Measurements from ENCODE around the gene CANT1. TPM values are rescaled to one million over a fixed set of nuclear protein-coding genes. Genes with fewer than 3 reads are reported as not detected.
A peak's percentile ranks its signal among the peaks of the same experiment; 100 is the strongest.

Gene CANT1
- total RNA-seq, 5 donors from 2014 or later (not counting 1 experiment from before 2014, with no cell fraction given): 46.2 to 63.1 (median 57.7) TPM

GRCh38 chr17:79012563-79013134 is 3.1 kb upstream of the CANT1 start:
- Mint-ChIP-seq H3K27me3 (peaks cover 4 to 6% of the 10 kb centered on the region in 2 donors), H3K4me1 (peaks cover 21 to 27% (median 24%) of the 10 kb centered on the region in 3 donors), H3K36me3 (no peaks in the 10 kb centered on the region), H3K4me3 (no peak overlapping the region), H3K27ac (no peak overlapping the region), H3K9me3 (peaks cover 0 to 4% (median 0%) of the 10 kb centered on the region in 3 donors)
- DNase-seq (no peak), ATAC-seq (replicated peaks in 1 of 4) (no peak)
- Histone ChIP-seq H3K27ac (ENCODE audit: low read length) (no peak overlapping the region), H3K36me3 (ENCODE audit: control insufficient read depth in 2 of 2, extremely low read depth in 1 of 2, insufficient read depth in 1 of 2, low read length in 1 of 2) (peaks cover 0 to 4% of the 10 kb centered on the region in 2 donors), H3K4me1 (ENCODE audit: control insufficient read depth in 1 of 2, extremely low read depth in 1 of 2, insufficient read depth in 2 of 2, low read length in 2 of 2) (peaks cover 5 to 24% of the 10 kb centered on the region in 2 experiments), H3K27me3 (replicated peaks in 1 of 2; ENCODE audit: control insufficient read depth in 2 of 2, extremely low read depth in 1 of 2, insufficient read depth in 2 of 2, low read length in 1 of 2) (no peaks in the 10 kb centered on the region), H3K4me3 (ENCODE audit: control insufficient read depth in 1 of 2, extremely low read depth in 1 of 2, low read length in 1 of 2) (no peak overlapping the region), H3K9me3 (no peaks in the 10 kb centered on the region)
- CTCF ChIA-PET: no interaction called here
- POLR2A ChIA-PET: no interaction called here
- WGBS (ENCODE audit: insufficient coverage): 62% methylated on average over 5 of the region's 6 CpGs

- H3K27ac Mint-ChIP-seq: no peak overlapping the region
- H3K4me3 Mint-ChIP-seq: peak overlapping the region in 2 of 3 donors; percentile 85 to 88
- Histone ChIP-seq H3K27ac (ENCODE audit: low read length) (no peak overlapping the region), H3K9me3 (no peaks in the 10 kb centered on the region), H3K27me3 (replicated peaks in 1 of 2; ENCODE audit: control insufficient read depth in 2 of 2, extremely low read depth in 1 of 2, insufficient read depth in 2 of 2, low read length in 1 of 2) (no peaks in the 10 kb centered on the region), H3K36me3 (ENCODE audit: control insufficient read depth in 2 of 2, extremely low read depth in 1 of 2, insufficient read depth in 1 of 2, low read length in 1 of 2) (peaks cover 0 to 4% of the 10 kb centered on the region in 2 donors), H3K4me1 (ENCODE audit: control insufficient read depth in 1 of 2, extremely low read depth in 1 of 2, insufficient read depth in 2 of 2, low read length in 2 of 2) (peaks cover 6 to 34% of the 10 kb centered on the region in 2 experiments), H3K4me3 (ENCODE audit: control insufficient read depth in 1 of 2, extremely low read depth in 1 of 2, low read length in 1 of 2) (no peak overlapping the region)
- 68% methylated on average over 3 of the region's 5 CpGs for WGBS (ENCODE audit: insufficient coverage)
- H3K9me3 Mint-ChIP-seq: peaks cover 0 to 4% (median 0%) of the 10 kb centered on the region in 3 donors
- peaks cover 3 to 4% of the 10 kb centered on the region in 2 donors for H3K27me3 Mint-ChIP-seq
- DNase-seq (no peak), ATAC-seq (replicated peaks in 1 of 4) (no peak)
- ChIA-PET POLR2A (no interaction called here), CTCF (no interaction called here)
- peaks cover 32 to 38% (median 34%) of the 10 kb centered on the region in 3 donors for H3K4me1 Mint-ChIP-seq
- no peaks in the 10 kb centered on the region for H3K36me3 Mint-ChIP-seq
Measured at GRCh38 chr17:79011451-79012147, 2.0 kb upstream of the CANT1 start.

- Mint-ChIP-seq H3K27ac (peak overlapping the region; percentile 93 to 95), H3K27me3 (peaks cover 2 to 4% of the 10 kb centered on the region in 2 donors), H3K36me3 (no peaks in the 10 kb centered on the region), H3K4me3 (peak overlapping the region; percentile 85 to 88 (median 87)), H3K4me1 (peaks cover 45 to 51% (median 47%) of the 10 kb centered on the region in 3 donors), H3K9me3 (peaks cover 0 to 4% (median 0%) of the 10 kb centered on the region in 3 donors)
- POLR2A ChIA-PET: interaction anchor here in 1 of 2 donors (0.6 kb wide), 1 partner anchor 23 kb away, joined by 8 read pairs; no protein-coding TSS in a partner anchor
- ATAC-seq (replicated peaks in 1 of 4) (no peak), DNase-seq (no peak)
- Histone ChIP-seq H3K9me3 (no peaks in the 10 kb centered on the region), H3K4me1 (ENCODE audit: control insufficient read depth in 1 of 2, extremely low read depth in 1 of 2, insufficient read depth in 2 of 2, low read length in 2 of 2) (peaks cover 17 to 47% of the 10 kb centered on the region in 2 experiments), H3K4me3 (ENCODE audit: control insufficient read depth in 1 of 2, extremely low read depth in 1 of 2, low read length in 1 of 2) (peak overlapping the region; percentile 72 to 76), H3K27me3 (replicated peaks in 1 of 2; ENCODE audit: control insufficient read depth in 2 of 2, extremely low read depth in 1 of 2, insufficient read depth in 2 of 2, low read length in 1 of 2) (no peaks in the 10 kb centered on the region), H3K36me3 (ENCODE audit: control insufficient read depth in 2 of 2, extremely low read depth in 1 of 2, insufficient read depth in 1 of 2, low read length in 1 of 2) (peaks cover 0 to 4% of the 10 kb centered on the region in 2 donors), H3K27ac (ENCODE audit: low read length) (peak overlapping the region; percentile 77)
- 69% methylated on average over 5 of the region's 7 CpGs for WGBS (ENCODE audit: insufficient coverage)
- CTCF ChIA-PET: no interaction called here
Measured at GRCh38 chr17:79010304-79010646, 711 bp upstream of the CANT1 start.

- Histone ChIP-seq H3K27me3 (replicated peaks in 1 of 2; ENCODE audit: control insufficient read depth in 2 of 2, extremely low read depth in 1 of 2, insufficient read depth in 2 of 2, low read length in 1 of 2) (no peaks in the 10 kb centered on the region), H3K27ac (ENCODE audit: low read length) (peak overlapping the region; percentile 63), H3K4me3 (ENCODE audit: control insufficient read depth in 1 of 2, extremely low read depth in 1 of 2, low read length in 1 of 2) (peak overlapping the region; percentile 72 to 88), H3K36me3 (ENCODE audit: control insufficient read depth in 2 of 2, extremely low read depth in 1 of 2, insufficient read depth in 1 of 2, low read length in 1 of 2) (peaks cover 0 to 4% of the 10 kb centered on the region in 2 donors), H3K9me3 (no peaks in the 10 kb centered on the region), H3K4me1 (ENCODE audit: control insufficient read depth in 1 of 2, extremely low read depth in 1 of 2, insufficient read depth in 2 of 2, low read length in 2 of 2) (peaks cover 20 to 50% of the 10 kb centered on the region in 2 experiments)
- 90% methylated on average over 3 of the region's 7 CpGs for WGBS (ENCODE audit: insufficient coverage)
- no peaks in the 10 kb centered on the region for H3K9me3 Mint-ChIP-seq
- no peak for DNase-seq
- ATAC-seq (replicated peaks in 1 of 4): no peak
- H3K27me3 Mint-ChIP-seq: no peaks in the 10 kb centered on the region
- ChIA-PET POLR2A (interaction anchor here (0.6 to 0.7 kb wide), 3 partner anchors 28 to 750 kb away, joined by 3 to 4 read pairs (median 3); no protein-coding TSS in a partner anchor), CTCF (no interaction called here)
- H3K36me3 Mint-ChIP-seq: no peaks in the 10 kb centered on the region
- H3K4me1 Mint-ChIP-seq: peaks cover 48 to 53% (median 49%) of the 10 kb centered on the region in 3 donors
- H3K4me3 Mint-ChIP-seq: peak overlapping the region; percentile 85 to 87 (median 86)
- H3K27ac Mint-ChIP-seq: peak overlapping the region; percentile 92 to 94
Measured at GRCh38 chr17:79008666-79009387, 737 bp downstream of the CANT1 start.

- H3K4me1 Mint-ChIP-seq: peaks cover 54 to 59% (median 55%) of the 10 kb centered on the region in 3 donors
Measured at GRCh38 chr17:79007504-79008381, 1.8 kb downstream of the CANT1 start.

More at GRCh38 chr17:79007504-79008381, 1.8 kb downstream of the CANT1 start:
- Histone ChIP-seq H3K27ac (ENCODE audit: low read length) (no peak overlapping the region), H3K9me3 (no peaks in the 10 kb centered on the region), H3K27me3 (replicated peaks in 1 of 2; ENCODE audit: control insufficient read depth in 2 of 2, extremely low read depth in 1 of 2, insufficient read depth in 2 of 2, low read length in 1 of 2) (no peaks in the 10 kb centered on the region), H3K4me3 (ENCODE audit: control insufficient read depth in 1 of 2, extremely low read depth in 1 of 2, low read length in 1 of 2) (no peak overlapping the region), H3K4me1 (ENCODE audit: control insufficient read depth in 1 of 2, extremely low read depth in 1 of 2, insufficient read depth in 2 of 2, low read length in 2 of 2) (peaks cover 20 to 56% of the 10 kb centered on the region in 2 experiments), H3K36me3 (ENCODE audit: control insufficient read depth in 2 of 2, extremely low read depth in 1 of 2, insufficient read depth in 1 of 2, low read length in 1 of 2) (peaks cover 0 to 12% of the 10 kb centered on the region in 2 donors)
- no peaks in the 10 kb centered on the region for H3K27me3 Mint-ChIP-seq
- ChIA-PET CTCF (no interaction called here), POLR2A (no interaction called here)
- no peaks in the 10 kb centered on the region for H3K36me3 Mint-ChIP-seq
- peak overlapping the region; percentile 85 to 87 (median 86) for H3K4me3 Mint-ChIP-seq
- H3K9me3 Mint-ChIP-seq: no peaks in the 10 kb centered on the region
- ATAC-seq (replicated peaks in 1 of 4) (no peak), DNase-seq (no peak)
- peak overlapping the region; percentile 59 to 92 for H3K27ac Mint-ChIP-seq
- WGBS (ENCODE audit: insufficient coverage): 74% methylated on average over 14 of the region's 21 CpGs
